ENCODE results near the gene WIPF3. TPM values are rescaled to one million over a fixed set of nuclear protein-coding genes. Genes with fewer than 3 reads are reported as not detected.

Gene WIPF3
- total RNA-seq, 2 donors from 2014 or later: 5.2 to 7.2 TPM

- Mint-ChIP-seq H3K36me3 (ENCODE audit: low read depth) (no peaks in the 10 kb centered on the region), H3K27ac (no peak overlapping the region), H3K9me3 (no peaks in the 10 kb centered on the region), H3K4me3 (no peak overlapping the region), H3K27me3 (ENCODE audit: insufficient read depth) (no peaks in the 10 kb centered on the region), H3K4me1 (peaks cover 7% of the 10 kb centered on the region)
- peak; percentile 65 for DNase-seq
- H3K4me3 ChIP-seq (ENCODE audit: low read length): no peak overlapping the region
- no peaks in the 10 kb centered on the region for H3K9me3 ChIP-seq (ENCODE audit: control insufficient read depth, low read length)
- H3K4me1 ChIP-seq (ENCODE audit: control insufficient read depth, insufficient read depth, low read length): no peaks in the 10 kb centered on the region
- no peaks in the 10 kb centered on the region for H3K36me3 ChIP-seq (ENCODE audit: control insufficient read depth, insufficient read depth, low read length)
- no peak overlapping the region for H3K9ac ChIP-seq (ENCODE audit: extremely low read depth, low read length, poor library complexity, severe bottlenecking)
- no peaks in the 10 kb centered on the region for H3K27me3 ChIP-seq (ENCODE audit: control insufficient read depth, insufficient read depth, low read length, poor library complexity, severe bottlenecking)
- 68% methylated on average over 5 of the region's 5 CpGs; no CpG with 5 or more reads in 1 of the 2 experiments for WGBS, 2 experiments (ENCODE audit: insufficient coverage in 1 of 2, insufficient read length in 1 of 2)
- no peak overlapping the region for H3K27ac ChIP-seq (ENCODE audit: low read depth, low read length)
- no peak for TF ChIP-seq CTCF (conservative IDR thresholded peaks at IDR 0.05)
Observed at GRCh38 chr7:29765490-29765889, 40.8 kb upstream of the WIPF3 start.

DNA sequence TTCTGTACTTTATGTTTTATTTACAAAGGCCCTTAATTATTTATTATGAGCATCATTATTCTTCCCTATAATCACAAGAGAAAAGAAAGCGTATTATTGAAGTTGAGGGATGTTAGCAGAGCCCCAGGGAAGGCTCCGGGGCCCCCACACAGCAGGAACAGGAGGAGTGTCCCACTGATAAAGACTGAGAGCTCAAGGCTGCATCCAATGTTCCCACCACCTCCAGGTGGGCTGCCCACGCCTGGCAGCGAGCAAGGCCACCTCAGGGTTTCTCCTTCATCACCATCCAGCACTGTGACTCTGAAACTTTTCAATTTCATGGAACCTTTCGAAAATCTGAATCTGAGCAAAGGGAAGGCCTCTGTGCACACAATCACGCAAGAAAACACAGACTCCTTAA lies 35.9 kb upstream of the WIPF3 start:
- no peaks in the 10 kb centered on the region for H3K36me3 Mint-ChIP-seq (ENCODE audit: low read depth)
- Histone ChIP-seq H3K27ac (ENCODE audit: low read depth, low read length) (no peak overlapping the region), H3K9ac (ENCODE audit: extremely low read depth, low read length, poor library complexity, severe bottlenecking) (no peak overlapping the region), H3K27me3 (ENCODE audit: control insufficient read depth, insufficient read depth, low read length, poor library complexity, severe bottlenecking) (no peaks in the 10 kb centered on the region), H3K4me3 (ENCODE audit: low read length) (no peak overlapping the region), H3K9me3 (ENCODE audit: control insufficient read depth, low read length) (no peaks in the 10 kb centered on the region), H3K36me3 (ENCODE audit: control insufficient read depth, insufficient read depth, low read length) (no peaks in the 10 kb centered on the region), H3K4me1 (ENCODE audit: control insufficient read depth, insufficient read depth, low read length) (no peaks in the 10 kb centered on the region)
- 91 to 100% methylated on average over 4 to 6 of the region's 6 CpGs for WGBS, 2 experiments (ENCODE audit: insufficient coverage in 1 of 2, insufficient read length in 1 of 2)
- TF ChIP-seq CTCF (conservative IDR thresholded peaks at IDR 0.05): no peak
- peaks cover under 1% of the 10 kb centered on the region for H3K9me3 Mint-ChIP-seq
- H3K27ac Mint-ChIP-seq: no peak overlapping the region
- no peak for DNase-seq
- peaks cover 5% of the 10 kb centered on the region for H3K4me1 Mint-ChIP-seq
- no peak overlapping the region for H3K4me3 Mint-ChIP-seq
- peaks cover 2% of the 10 kb centered on the region for H3K27me3 Mint-ChIP-seq (ENCODE audit: insufficient read depth)

DNA sequence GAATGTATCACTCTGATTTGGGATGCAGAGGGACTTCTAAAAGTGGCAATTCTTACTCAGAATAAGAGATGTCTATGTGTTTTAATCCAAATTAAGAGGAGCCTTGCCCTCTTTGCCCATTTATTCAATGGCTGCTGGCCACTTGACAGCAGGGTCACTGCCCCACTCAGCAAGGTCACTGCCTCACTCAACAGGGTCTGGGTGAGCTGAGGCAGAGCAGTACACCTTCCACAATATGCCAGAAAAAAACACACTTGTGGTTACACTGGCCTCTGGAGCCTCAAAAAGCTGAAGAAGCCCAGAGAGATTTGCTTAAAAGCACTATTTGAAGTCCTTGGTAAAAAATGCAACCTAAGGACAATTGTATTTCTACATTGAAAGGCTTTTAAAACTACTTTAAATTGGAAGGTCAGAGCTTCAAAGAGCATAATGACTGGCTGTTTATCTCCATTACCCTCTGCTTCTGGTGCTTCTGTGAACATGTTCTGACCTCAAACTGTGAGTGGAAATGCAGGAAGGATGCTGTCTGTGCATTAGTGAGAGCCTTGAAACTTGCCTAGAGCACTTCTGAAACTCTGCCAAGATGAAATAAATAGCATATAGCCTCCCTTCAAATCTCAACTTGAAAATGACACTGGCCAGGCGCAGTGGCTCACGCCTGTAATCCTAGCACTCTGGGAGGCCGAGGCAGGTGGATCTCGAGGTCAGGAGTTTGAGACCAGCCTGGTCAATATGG lies 35.1 kb upstream of the WIPF3 start:
- no peak overlapping the region for H3K4me3 Mint-ChIP-seq
- H3K27me3 ChIP-seq (ENCODE audit: control insufficient read depth, insufficient read depth, low read length, poor library complexity, severe bottlenecking): no peaks in the 10 kb centered on the region
- no peak for DNase-seq
- H3K36me3 ChIP-seq (ENCODE audit: control insufficient read depth, insufficient read depth, low read length): no peaks in the 10 kb centered on the region
- H3K27me3 Mint-ChIP-seq (ENCODE audit: insufficient read depth): peaks cover 2% of the 10 kb centered on the region
- no peaks in the 10 kb centered on the region for H3K36me3 Mint-ChIP-seq (ENCODE audit: low read depth)
- H3K9me3 Mint-ChIP-seq: peaks cover 3% of the 10 kb centered on the region
- H3K4me1 ChIP-seq (ENCODE audit: control insufficient read depth, insufficient read depth, low read length): no peaks in the 10 kb centered on the region
- H3K9me3 ChIP-seq (ENCODE audit: control insufficient read depth, low read length): no peaks in the 10 kb centered on the region
- no peak overlapping the region for H3K9ac ChIP-seq (ENCODE audit: extremely low read depth, low read length, poor library complexity, severe bottlenecking)
- H3K27ac Mint-ChIP-seq: no peak overlapping the region
- no peak overlapping the region for H3K27ac ChIP-seq (ENCODE audit: low read depth, low read length)
- H3K4me3 ChIP-seq (ENCODE audit: low read length): no peak overlapping the region
- no peaks in the 10 kb centered on the region for H3K4me1 Mint-ChIP-seq
- TF ChIP-seq CTCF (conservative IDR thresholded peaks at IDR 0.05): no peak
- 89 to 96% methylated on average over 4 of the region's 4 CpGs for WGBS, 2 experiments (ENCODE audit: insufficient coverage in 1 of 2, insufficient read length in 1 of 2)

All from endodermal cell (in vitro differentiated cells).